Upper lobe of left lung (tissue), 6 donors: ENCODE measurements around the gene KIAA1755. TPM values are rescaled to one million over a fixed set of nuclear protein-coding genes. Genes with fewer than 3 reads are reported as not detected.
"Not testable (repeated sequence)": the region's sequence is repeated elsewhere in the genome, so short reads cannot be mapped to it uniquely, and the experiment has no call there.

Experiments
- ATAC-seq, 2 donors: fragments of 200-7000 bp; cut with Tn5 transposase; one replicate each; pipeline ENCODE4 v1.9.1; 2022; ENCODE audit warnings: mild to moderate bottlenecking in 2 of 2, moderate library complexity in 2 of 2; ENCODE audit not compliant: low FRiP score in 2 of 2
- DNase-seq, 2 donors: peaks; one replicate each; pipeline ENCODE4 v3.0.0-alpha.2; 2019 to 2020
- H3K27ac ChIP-seq, 4 donors: fragments of 200-600 bp; sonication (generic); one replicate each; pipeline ENCODE4 v1.5.1; 2016 to 2019
- H3K27me3 ChIP-seq, 4 donors: fragments of 200-600 bp; sonication (generic); one replicate each; pipeline ENCODE4 v1.5.1; 2017 to 2019
- H3K36me3 ChIP-seq, 4 donors: fragments of 200-600 bp; sonication (generic); one replicate each; pipeline ENCODE4 v1.5.1; 2016 to 2019
- H3K4me1 ChIP-seq, 4 donors: fragments of 200-600 bp; sonication (generic); one replicate each; pipeline ENCODE4 v1.5.1; 2018 to 2019
- H3K4me3 ChIP-seq, 4 donors: fragments of 200-600 bp; sonication (generic); one replicate each; pipeline ENCODE4 v1.5.1; 2017 to 2019; ENCODE audit warnings: mild to moderate bottlenecking in 2 of 4, moderate library complexity in 1 of 4
- H3K9me3 ChIP-seq, 4 donors: fragments of 200-600 bp; sonication (generic); one replicate each; pipeline ENCODE4 v1.5.1; 2018 to 2019
- EP300 ChIP-seq, 4 donors: sonication (generic); formaldehyde crosslinking; IDR thresholded peaks; one replicate each; pipeline ENCODE4 v1.5.1; 2017; ENCODE audit warnings: antibody characterized with exemption in 4 of 4, control low read depth in 2 of 4
- POLR2A ChIP-seq, 4 donors: fragments of 450-650 bp; IDR thresholded peaks; one replicate each; pipeline ENCODE4 v1.5.1; 2016 to 2017; ENCODE audit warnings: antibody characterized with exemption in 4 of 4, mild to moderate bottlenecking in 2 of 4
- POLR2AphosphoS5 ChIP-seq, 2 donors: sonication (generic); formaldehyde crosslinking; IDR thresholded peaks; one replicate each; pipeline ENCODE4 v1.5.1; 2017; ENCODE audit warnings: antibody characterized with exemption in 2 of 2
- WGBS, 2 donors: methylation state at CpG; one replicate each; pipeline ENCODE4 v1.1.5; 2017 to 2018; 5-methylcytosine and 5-hydroxymethylcytosine counted together
- total RNA-seq, 6 donors: library from RNA; depleted of rRNA in 4 of 6; stranded (reverse); fragments of >200 nt in 4 of 6; gene quantifications; one replicate each; pipeline versions ENCODE4 v1.1.0 to v1.2.1, GENCODE V29; 2016 to 2021
- TF ChIP-seq, protein P1 (sequence below), 6 experiments: fragments of 450-650 bp in 4 of 6; fragments of 200-600 bp in 2 of 6; sonication (generic) in 2 of 6; IDR thresholded peaks; one replicate each; pipeline ENCODE4 v1.5.1; 2016 to 2019; ENCODE audit warnings: antibody characterized with exemption in 6 of 6
- donor health status: DM: no; HTN: no; CAD: no; lungs with moderate emphysema.
- donor health status: DM: no; HTN: yes; CAD: no; lungs with severe emphysema.

The KIAA1755 gene
- total RNA-seq, 6 donors from 2014 or later: 0.15 to 3.1 (median 1.4) TPM

DNA sequence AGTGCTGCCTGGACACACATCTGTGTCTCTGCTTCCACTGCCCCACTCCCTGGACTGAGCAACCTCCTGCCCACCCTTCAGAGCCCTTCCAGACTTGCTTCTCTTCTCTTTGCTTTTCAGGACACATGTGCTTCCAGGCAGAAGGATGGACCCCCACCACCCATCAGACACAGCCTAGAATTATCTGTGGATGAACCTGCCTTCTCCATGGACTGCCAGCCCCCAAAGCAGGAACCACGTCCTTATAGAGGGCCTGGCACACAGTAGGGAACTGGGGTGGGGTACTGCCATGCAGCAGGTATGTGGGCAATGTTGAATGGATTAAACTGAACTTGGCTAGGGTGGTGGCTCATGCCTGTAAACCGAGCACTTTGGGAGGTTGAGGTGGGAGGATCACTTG, 3.6 kb downstream of the KIAA1755 start:
- no peak overlapping the region for H3K4me3 ChIP-seq
- DNase-seq (no peak), ATAC-seq (no peak)
- no peak overlapping the region for H3K27ac ChIP-seq
- TF ChIP-seq POLR2A (IDR thresholded peaks at IDR 0.05) (no peak), POLR2AphosphoS5 (IDR thresholded peaks at IDR 0.05) (no peak), EP300 (IDR thresholded peaks at IDR 0.05) (no peak)
- TF ChIP-seq, protein P1, sequence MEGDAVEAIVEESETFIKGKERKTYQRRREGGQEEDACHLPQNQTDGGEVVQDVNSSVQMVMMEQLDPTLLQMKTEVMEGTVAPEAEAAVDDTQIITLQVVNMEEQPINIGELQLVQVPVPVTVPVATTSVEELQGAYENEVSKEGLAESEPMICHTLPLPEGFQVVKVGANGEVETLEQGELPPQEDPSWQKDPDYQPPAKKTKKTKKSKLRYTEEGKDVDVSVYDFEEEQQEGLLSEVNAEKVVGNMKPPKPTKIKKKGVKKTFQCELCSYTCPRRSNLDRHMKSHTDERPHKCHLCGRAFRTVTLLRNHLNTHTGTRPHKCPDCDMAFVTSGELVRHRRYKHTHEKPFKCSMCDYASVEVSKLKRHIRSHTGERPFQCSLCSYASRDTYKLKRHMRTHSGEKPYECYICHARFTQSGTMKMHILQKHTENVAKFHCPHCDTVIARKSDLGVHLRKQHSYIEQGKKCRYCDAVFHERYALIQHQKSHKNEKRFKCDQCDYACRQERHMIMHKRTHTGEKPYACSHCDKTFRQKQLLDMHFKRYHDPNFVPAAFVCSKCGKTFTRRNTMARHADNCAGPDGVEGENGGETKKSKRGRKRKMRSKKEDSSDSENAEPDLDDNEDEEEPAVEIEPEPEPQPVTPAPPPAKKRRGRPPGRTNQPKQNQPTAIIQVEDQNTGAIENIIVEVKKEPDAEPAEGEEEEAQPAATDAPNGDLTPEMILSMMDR (IDR thresholded peaks at IDR 0.05): no peak
- 74 to 100% methylated on average over 2 of the region's 2 CpGs for WGBS, 2 donors
- H3K4me1 ChIP-seq: peaks cover 0 to 10% (median 2%) of the 10 kb centered on the region in 4 donors
- H3K9me3 ChIP-seq: no peaks in the 10 kb centered on the region
- peaks cover 0 to 11% (median 6%) of the 10 kb centered on the region in 4 donors for H3K27me3 ChIP-seq
- no peaks in the 10 kb centered on the region for H3K36me3 ChIP-seq

DNA sequence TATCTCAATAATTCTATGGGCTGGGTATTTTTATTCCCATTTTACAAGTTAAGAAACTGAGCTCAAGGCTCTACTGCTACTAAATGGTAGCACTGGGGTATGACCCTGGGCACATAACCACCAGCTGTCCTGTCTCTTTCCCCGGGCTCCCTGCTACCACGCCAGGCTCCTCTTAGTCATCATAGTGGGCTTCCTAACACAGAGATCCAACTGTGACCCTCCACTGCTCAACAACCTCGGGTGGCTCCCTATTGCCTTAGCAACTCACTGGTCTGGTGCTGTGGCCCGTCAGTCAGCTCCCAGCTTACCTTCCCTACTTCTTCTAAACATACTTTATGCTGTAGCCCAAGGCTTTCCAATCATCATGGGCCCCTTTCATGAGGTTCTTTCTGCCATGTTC, 4.5 kb downstream of the KIAA1755 start:
- no peak for DNase-seq

DNA sequence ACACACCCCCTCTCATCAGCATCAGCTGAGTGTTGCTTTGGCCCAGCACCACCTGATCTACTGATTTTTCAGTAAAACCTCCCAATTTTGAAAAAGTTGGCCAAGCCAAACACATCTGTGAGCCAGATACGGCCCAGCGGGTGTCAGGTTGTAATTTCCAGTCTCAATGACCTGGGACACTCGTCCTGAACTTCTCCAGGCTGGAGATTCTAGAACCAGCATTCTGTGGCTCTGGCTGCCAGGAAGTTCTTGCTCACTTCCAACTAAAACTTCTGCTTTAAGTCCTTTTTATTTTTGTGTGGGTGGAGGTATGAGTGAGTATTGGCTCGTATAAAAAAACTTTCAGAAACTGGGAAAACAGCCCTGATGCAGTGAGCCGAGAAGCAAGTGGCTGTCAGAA, 5.1 kb downstream of the KIAA1755 start:
- ATAC-seq: peak in 1 of 2 donors; percentile 39
- TF ChIP-seq, protein P1 (IDR thresholded peaks at IDR 0.05): no peak
- no peak for TF ChIP-seq EP300 (IDR thresholded peaks at IDR 0.05)
- no peak for TF ChIP-seq POLR2AphosphoS5 (IDR thresholded peaks at IDR 0.05)
- no peak for TF ChIP-seq POLR2A (IDR thresholded peaks at IDR 0.05)
- Histone ChIP-seq H3K36me3 (no peaks in the 10 kb centered on the region), H3K4me3 (no peak overlapping the region), H3K27ac (no peak overlapping the region), H3K4me1 (peaks cover 0 to 3% (median under 1%) of the 10 kb centered on the region in 4 donors), H3K9me3 (no peaks in the 10 kb centered on the region), H3K27me3 (peaks cover 0 to 6% (median 3%) of the 10 kb centered on the region in 4 donors)
- DNase-seq: no peak
- 71 to 72% methylated on average over 5 of the region's 5 CpGs for WGBS, 2 donors

More for the DNA sequence above, 4.5 kb downstream of the KIAA1755 start:
- no peak overlapping the region for H3K27ac ChIP-seq
- no peaks in the 10 kb centered on the region for H3K9me3 ChIP-seq
- 82 to 85% methylated on average over 4 of the region's 4 CpGs for WGBS, 2 donors
- H3K36me3 ChIP-seq: no peaks in the 10 kb centered on the region
- ATAC-seq: no peak
- peaks cover 0 to 10% (median 2%) of the 10 kb centered on the region in 4 donors for H3K4me1 ChIP-seq
- H3K4me3 ChIP-seq: no peak overlapping the region
- H3K27me3 ChIP-seq: peaks cover 0 to 11% (median 6%) of the 10 kb centered on the region in 4 donors
- TF ChIP-seq EP300 (IDR thresholded peaks at IDR 0.05) (no peak), POLR2AphosphoS5 (IDR thresholded peaks at IDR 0.05) (no peak)

DNA sequence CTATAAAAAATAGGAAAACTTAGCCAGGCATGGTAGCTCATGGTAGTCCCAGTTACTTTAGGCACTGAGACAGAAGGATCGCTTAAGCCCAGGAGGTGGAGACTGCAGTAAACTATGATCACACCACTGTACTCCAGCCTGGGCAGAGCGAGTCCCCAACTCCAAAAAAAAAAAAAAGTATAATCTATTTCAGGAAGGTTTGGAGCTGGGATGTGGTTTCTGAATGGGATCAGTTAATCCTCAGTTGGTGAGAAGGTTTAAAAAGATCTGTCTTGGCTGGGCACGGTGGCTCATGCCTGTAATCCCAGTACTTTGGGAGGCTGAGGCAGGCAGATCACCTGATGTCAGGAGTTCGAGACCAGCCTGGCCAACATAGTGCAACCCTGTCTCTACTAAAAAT, 5.9 kb downstream of the KIAA1755 start:
- H3K4me1 ChIP-seq, DNase-seq, H3K9me3 ChIP-seq, H3K27me3 ChIP-seq, H3K27ac ChIP-seq, ATAC-seq, H3K36me3 ChIP-seq, H3K4me3 ChIP-seq: not testable (repeated sequence)
- 89 to 93% methylated on average over 4 of the region's 4 CpGs for WGBS, 2 donors

DNA sequence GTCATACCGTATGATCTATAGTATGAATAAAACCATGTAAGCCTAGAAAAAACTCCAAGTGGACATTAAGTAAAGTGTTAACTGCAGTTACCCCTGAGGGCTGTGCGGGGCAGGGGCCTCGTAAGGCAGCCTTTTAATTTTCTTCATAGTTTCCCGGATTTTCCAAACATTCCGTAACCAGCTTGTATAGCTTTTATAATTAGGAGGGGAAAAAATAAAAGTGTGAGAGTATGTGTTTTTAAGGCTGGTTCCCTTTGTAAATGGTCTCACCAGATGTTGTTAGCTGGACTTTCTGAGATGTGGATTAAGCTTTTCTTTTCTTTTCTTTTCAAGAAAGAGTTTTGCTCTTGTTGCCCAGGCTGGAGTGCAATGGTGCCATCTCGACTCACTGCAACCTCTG, 7.0 kb downstream of the KIAA1755 start:
- no peak overlapping the region for H3K4me3 ChIP-seq
- 78 to 83% methylated on average over 6 of the region's 6 CpGs for WGBS, 2 donors
- no peaks in the 10 kb centered on the region for H3K9me3 ChIP-seq
- no peaks in the 10 kb centered on the region for H3K4me1 ChIP-seq
- H3K36me3 ChIP-seq: no peaks in the 10 kb centered on the region
- ATAC-seq (no peak), DNase-seq (no peak)
- no peaks in the 10 kb centered on the region for H3K27me3 ChIP-seq
- H3K27ac ChIP-seq: no peak overlapping the region
- TF ChIP-seq EP300 (IDR thresholded peaks at IDR 0.05): no peak
- TF ChIP-seq POLR2AphosphoS5 (IDR thresholded peaks at IDR 0.05): no peak
- no peak for TF ChIP-seq POLR2A (IDR thresholded peaks at IDR 0.05)
- TF ChIP-seq, protein P1 (IDR thresholded peaks at IDR 0.05): no peak
